HG02938 (cell line): Measurements from ENCODE around the gene ZNG1F.
"Not testable (repeated sequence)": the region's sequence is repeated elsewhere in the genome, so short reads cannot be mapped to it uniquely, and the experiment has no call there.

Experiments
- ATAC-seq: cut with Tn5 transposase; IDR thresholded peaks from one replicate; pipeline ENCODE4 v1.9.1; 2021; ENCODE audit warnings: mild to moderate bottlenecking, moderate library complexity; ENCODE audit not compliant: unreplicated experiment

The ZNG1F gene

GRCh38 chr9:41189217-41189616, at the start of gene ZNG1F:
ZNG1F (minus strand) TSS chr9:41189317; CDS start chr9:41189258, 59 bp downstream.
- not testable (repeated sequence) for ATAC-seq

GRCh38 chr9:41237110-41237749, 48.1 kb upstream of the ZNG1F start:
- ATAC-seq, result not testable (repeated sequence)

- ATAC-seq, result not testable (repeated sequence)
Measured at GRCh38 chr9:41236486-41237109, 47.5 kb upstream of the ZNG1F start.

GRCh38 chr9:41234811-41235805, 46.0 kb upstream of the ZNG1F start:
- peak; percentile 100 for ATAC-seq

- not testable (repeated sequence) for ATAC-seq
Measured at GRCh38 chr9:41234221-41234620, 45.1 kb upstream of the ZNG1F start.

GRCh38 chr9:41232326-41232725, 43.2 kb upstream of the ZNG1F start:
- not testable (repeated sequence) for ATAC-seq

GRCh38 chr9:41230418-41230817, 41.3 kb upstream of the ZNG1F start:
- ATAC-seq, result not testable (repeated sequence)

GRCh38 chr9:41229408-41230401, 40.6 kb upstream of the ZNG1F start:
- ATAC-seq, result no peak

- not testable (repeated sequence) for ATAC-seq
Measured at GRCh38 chr9:41219831-41220230, 30.7 kb upstream of the ZNG1F start.

GRCh38 chr9:41188439-41188838, 678 bp downstream of the ZNG1F start:
- not testable (repeated sequence) for ATAC-seq

- not testable (repeated sequence) for ATAC-seq
Measured at GRCh38 chr9:41174994-41175393, 14.1 kb downstream of the ZNG1F start.

GRCh38 chr9:41150116-41150515, 39.0 kb downstream of the ZNG1F start:
- not testable (repeated sequence) for ATAC-seq

- not testable (repeated sequence) for ATAC-seq
Measured at GRCh38 chr9:41141878-41142277, 47.2 kb downstream of the ZNG1F start.

- not testable (repeated sequence) for ATAC-seq
Measured at GRCh38 chr9:41128581-41128980, 60.5 kb downstream of the ZNG1F start, which contains the start of gene FOXD4L6. FOXD4L6 (minus strand) TSS chr9:41128681; CDS start chr9:41128383, 298 bp downstream.

- ATAC-seq, result not testable (repeated sequence)
Measured at GRCh38 chr9:41126746-41127446, 62.2 kb downstream of the ZNG1F start.

- not testable (repeated sequence) for ATAC-seq
Measured at GRCh38 chr9:41125936-41126335, 63.2 kb downstream of the ZNG1F start.

GRCh38 chr9:41125109-41125658, 63.9 kb downstream of the ZNG1F start:
- not testable (repeated sequence) for ATAC-seq

- not testable (repeated sequence) for ATAC-seq
Measured at GRCh38 chr9:41124250-41125108, 64.6 kb downstream of the ZNG1F start.
